Measurements from ENCODE around the gene VTI1A.

DNA sequence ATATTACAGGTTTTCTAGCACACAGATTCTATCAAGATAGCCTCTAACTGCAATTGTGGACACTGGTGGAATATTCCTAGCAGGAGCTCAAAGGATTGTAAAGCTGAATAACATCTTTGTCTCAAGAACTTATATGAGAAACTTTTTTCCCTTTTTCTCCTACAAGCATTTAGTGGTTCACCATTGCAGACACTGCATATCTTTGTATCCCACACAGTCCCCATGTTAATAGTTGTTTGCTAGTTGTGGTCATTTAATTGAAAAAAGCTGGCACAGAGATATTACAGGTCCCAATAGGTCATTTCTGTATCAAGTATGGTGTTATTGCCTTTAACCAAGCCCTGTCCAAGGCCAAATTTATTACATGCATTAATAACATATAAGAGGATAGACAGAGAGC is 276.9 kb downstream of the VTI1A start:
- TF ChIP-seq CTCF (IDR thresholded peaks at IDR 0.05), result no peak
- no peak for TF ChIP-seq POLR2A (IDR thresholded peaks at IDR 0.05)

Data from breast epithelium (tissue), 3 donors.